ENCODE results near the gene TMEM192. TPM values are rescaled to one million over a fixed set of nuclear protein-coding genes. Genes with fewer than 3 reads are reported as not detected.

The TMEM192 gene
- polyA plus RNA-seq, 5 donors: 13.9 to 23.7 (median 19.5) TPM

Other genes with a start within 250 kb of the TMEM192 start
- under 1 TPM; 0.08 to 0.31 (median 0.19) TPM for gene APELA, start 235.7 kb downstream of the TMEM192 start, polyA plus RNA-seq (ENCODE audit: insufficient read depth in 1 of 5, insufficient read length in 5 of 5, low replicate concordance in 1 of 5)
- gene TRIM61, start 135.2 kb downstream of the TMEM192 start, polyA plus RNA-seq (ENCODE audit: insufficient read depth in 1 of 5, insufficient read length in 5 of 5, low replicate concordance in 1 of 5): 1 to 10 TPM; 4.5 to 7.7 (median 5.1) TPM
- not detected for gene TRIM60, start 80.9 kb downstream of the TMEM192 start, polyA plus RNA-seq (ENCODE audit: insufficient read depth in 1 of 5, insufficient read length in 5 of 5, low replicate concordance in 1 of 5)
- under 1 TPM in 2 of 5 donors, not detected in 3; 0.09 to 0.10 TPM for gene TRIM75, start 59.0 kb downstream of the TMEM192 start, polyA plus RNA-seq (ENCODE audit: insufficient read depth in 1 of 5, insufficient read length in 5 of 5, low replicate concordance in 1 of 5)
- gene KLHL2, start 94.7 kb upstream of the TMEM192 start, polyA plus RNA-seq (ENCODE audit: insufficient read depth in 1 of 5, insufficient read length in 5 of 5, low replicate concordance in 1 of 5): 10 to 100 TPM; 15.0 to 20.5 (median 18.1) TPM
- gene MSMO1, start 214.8 kb upstream of the TMEM192 start, polyA plus RNA-seq (ENCODE audit: insufficient read depth in 1 of 5, insufficient read length in 5 of 5, low replicate concordance in 1 of 5): 10 to 100 TPM; 24.7 to 45.9 (median 33.4) TPM